CD4-positive, alpha-beta memory T cell (primary cell): ENCODE results near the gene PRRT1. TPM values are rescaled to one million over a fixed set of nuclear protein-coding genes. Genes with fewer than 3 reads are reported as not detected.

Experiments used
- CTCF ChIA-PET: fragments of 350-600 bp; sonication (Branson Sonifier 250); formaldehyde crosslinking; loops from one replicate; lab custom pipeline; 2021; ENCODE audit warnings: inconsistent platforms; ENCODE audit not compliant: partially characterized antibody; lab: Charles Lee
- POLR2A ChIA-PET: fragments of 350-600 bp; sonication (Branson Sonifier 250); formaldehyde crosslinking; loops from one replicate; lab custom pipeline; 2021; ENCODE audit not compliant: partially characterized antibody; lab: Charles Lee
- DNase-seq, 5 donors: peaks; one replicate each; pipeline versions ENCODE4 v3.0.0 to v3.0.0-alpha.2; 2020 to 2022; ENCODE audit warnings: mixed read lengths in 1 of 5
- H3K27ac ChIP-seq: one replicate; pipeline ENCODE4 v1.7.0; 2013; ENCODE audit warnings: low read depth, low read length
- H3K27me3 ChIP-seq: 2 replicates; pipeline ENCODE4 v1.7.0; 2013; ENCODE audit warnings: mild to moderate bottlenecking, low read length, moderate library complexity; ENCODE audit not compliant: insufficient read depth
- H3K36me3 ChIP-seq: 2 replicates; pipeline ENCODE4 v1.7.0; 2013; ENCODE audit warnings: mild to moderate bottlenecking, low read length, moderate library complexity; ENCODE audit not compliant: insufficient read depth
- H3K4me1 ChIP-seq: 2 replicates; pipeline ENCODE4 v1.7.0; 2013; ENCODE audit warnings: mild to moderate bottlenecking, low read length, moderate library complexity; ENCODE audit not compliant: insufficient read depth
- H3K4me3 ChIP-seq, 2 donors: one replicate each; pipeline ENCODE4 v1.7.0; 2013; ENCODE audit warnings: low read length in 2 of 2, mild to moderate bottlenecking in 1 of 2
- H3K9me3 ChIP-seq, 2 donors: one replicate each; pipeline ENCODE4 v1.7.0; 2013; ENCODE audit warnings: low read length in 2 of 2, control low read depth in 1 of 2; ENCODE audit not compliant: control insufficient read depth in 1 of 2
- H3K27ac Mint-ChIP-seq, 7 donors: one replicate each; pipeline ENCODE4 v1.8.0; 2020 to 2021; ENCODE audit warnings: mixed read lengths in 7 of 7, mild to moderate bottlenecking in 6 of 7, inconsistent platforms in 3 of 7, moderate library complexity in 3 of 7
- H3K27me3 Mint-ChIP-seq, 2 donors: one replicate each; pipeline ENCODE4 v1.8.0; 2020 to 2021; ENCODE audit warnings: mixed read lengths in 2 of 2
- H3K36me3 Mint-ChIP-seq, 2 donors: one replicate each; pipeline ENCODE4 v1.8.0; 2020 to 2021; ENCODE audit warnings: mixed read lengths in 2 of 2, inconsistent platforms in 1 of 2, mild to moderate bottlenecking in 1 of 2
- H3K4me1 Mint-ChIP-seq, 4 donors: one replicate each; pipeline ENCODE4 v1.8.0; 2020 to 2021; ENCODE audit warnings: mixed read lengths in 4 of 4, mild to moderate bottlenecking in 1 of 4
- H3K4me3 Mint-ChIP-seq, 8 donors: one replicate each; pipeline ENCODE4 v1.8.0; 2020 to 2021; ENCODE audit warnings: mixed read lengths in 8 of 8, mild to moderate bottlenecking in 7 of 8, moderate library complexity in 6 of 8, inconsistent platforms in 3 of 8
- H3K9me3 Mint-ChIP-seq, 8 donors: one replicate each; pipeline ENCODE4 v1.8.0; 2020 to 2021; ENCODE audit warnings: mixed read lengths in 8 of 8, mild to moderate bottlenecking in 5 of 8, inconsistent platforms in 3 of 8, moderate library complexity in 1 of 8
- intact Hi-C: fragments of 100-400 bp; cut with micrococcal nuclease; formaldehyde crosslinking; loops from one replicate; pipeline ENCODE4 v1.15.1; 2023
- polyA plus RNA-seq, 2 donors: library from polyadenylated mRNA; unstranded; fragments of 300-500 nt; fragmentation: Illumina TruSeq; gene quantifications; one replicate each; pipeline ENCODE4 v1.2.3, GENCODE V29; 2021
- total RNA-seq, 2 experiments: library from RNA; stranded (reverse); gene quantifications; one replicate each; pipeline ENCODE4 v1.2.3, GENCODE V29; 2021

Gene PRRT1
- total and polyA plus RNA-seq, 4 experiments from 2014 or later: 0.60 to 1.9 (median 1.5) TPM; not detected in 1

GRCh38 chr6:32181148-32181702 is 29.5 kb upstream of the PRRT1 start:
- Histone ChIP-seq H3K9me3 (no peaks in the 10 kb centered on the region), H3K4me1 (peaks cover 75% of the 10 kb centered on the region), H3K36me3 (peaks cover 43% of the 10 kb centered on the region), H3K27me3 (no peaks in the 10 kb centered on the region), H3K27ac (no peak overlapping the region), H3K4me3 (no peak overlapping the region)
- no peaks in the 10 kb centered on the region for H3K27me3 Mint-ChIP-seq
- H3K9me3 Mint-ChIP-seq: no peaks in the 10 kb centered on the region
- no peak for DNase-seq
- CTCF ChIA-PET: interaction anchor here (1.2 to 2.7 kb wide), 2 partner anchors 9 to 12 kb away, joined by 3 to 18 read pairs; partner anchors contain the start of gene PBX2
- intact Hi-C loops: no loop called here
- peak overlapping the region in 5 of 7 donors; percentile 42 to 81 (median 78) for H3K27ac Mint-ChIP-seq
- H3K36me3 Mint-ChIP-seq: peaks cover 19 to 46% of the 10 kb centered on the region in 2 donors
- no peak overlapping the region for H3K4me3 Mint-ChIP-seq
- POLR2A ChIA-PET: interaction anchor here (1.7 to 8.4 kb wide), 2 partner anchors 10 to 52 kb away, joined by 5 to 408 read pairs; partner anchors contain the start of genes FKBPL, GPSM3 and PBX2
- H3K4me1 Mint-ChIP-seq: peaks cover 35 to 63% (median 48%) of the 10 kb centered on the region in 4 donors

GRCh38 chr6:32179766-32180405 is 28.1 kb upstream of the PRRT1 start:
- Mint-ChIP-seq H3K27ac (peak overlapping the region; percentile 79 to 100 (median 98)), H3K9me3 (no peaks in the 10 kb centered on the region), H3K4me3 (peak overlapping the region in 7 of 8 donors; percentile 21 to 99 (median 47)), H3K4me1 (peaks cover 33 to 65% (median 48%) of the 10 kb centered on the region in 4 donors), H3K36me3 (peaks cover 10 to 40% of the 10 kb centered on the region in 2 donors), H3K27me3 (no peaks in the 10 kb centered on the region)
- CTCF ChIA-PET: interaction anchor here (0.6 to 2.7 kb wide), 7 partner anchors 10 to 1129 kb away, joined by 3 to 18 read pairs (median 5); partner anchors contain the start of genes GPSM3 and PBX2
- no peaks in the 10 kb centered on the region for H3K9me3 ChIP-seq
- peaks cover 38% of the 10 kb centered on the region for H3K36me3 ChIP-seq
- H3K4me1 ChIP-seq: peaks cover 76% of the 10 kb centered on the region
- H3K27me3 ChIP-seq: no peaks in the 10 kb centered on the region
- peak overlapping the region; percentile 91 for H3K27ac ChIP-seq
- peak in 1 of 5 donors; percentile 31 for DNase-seq
- intact Hi-C loops: loop anchor here (5.0 kb wide), 2 partner anchors 283 to 792 kb away; partner anchors contain the start of gene EHMT2
- H3K4me3 ChIP-seq: no peak overlapping the region
- POLR2A ChIA-PET: interaction anchor here (0.5 to 8.4 kb wide), 4 partner anchors 11 to 792 kb away, joined by 3 to 408 read pairs (median 4); partner anchors contain the start of genes ATF6B, GPSM3 and PBX2

GRCh38 chr6:32178547-32179440 is 27.1 kb upstream of the PRRT1 start:
- ChIA-PET CTCF (interaction anchor here (1.1 to 2.7 kb wide), 7 partner anchors 9 to 60 kb away, joined by 3 to 18 read pairs (median 3); partner anchors contain the start of genes ATF6B, GPSM3 and PBX2), POLR2A (interaction anchor here (0.6 to 8.4 kb wide), 6 partner anchors 13 to 793 kb away, joined by 3 to 408 read pairs (median 4); partner anchors contain the start of genes ATF6B, FKBPL, GPSM3 and PBX2)
- peak overlapping the region; percentile 91 for H3K27ac ChIP-seq
- peaks cover 32% of the 10 kb centered on the region for H3K36me3 ChIP-seq
- H3K4me1 ChIP-seq: peaks cover 79% of the 10 kb centered on the region
- H3K27me3 Mint-ChIP-seq: no peaks in the 10 kb centered on the region
- peak overlapping the region; percentile 97 to 100 (median 99) for H3K27ac Mint-ChIP-seq
- peaks cover 42 to 76% (median 59%) of the 10 kb centered on the region in 4 donors for H3K4me1 Mint-ChIP-seq
- no peaks in the 10 kb centered on the region for H3K9me3 Mint-ChIP-seq
- H3K27me3 ChIP-seq: no peaks in the 10 kb centered on the region
- peaks cover 10 to 37% of the 10 kb centered on the region in 2 donors for H3K36me3 Mint-ChIP-seq
- peak in 1 of 5 donors; percentile 24 for DNase-seq
- peak overlapping the region; percentile 92 to 100 (median 96) for H3K4me3 Mint-ChIP-seq
- H3K4me3 ChIP-seq: peak overlapping the region; percentile 64 to 74
- H3K9me3 ChIP-seq: no peaks in the 10 kb centered on the region
- intact Hi-C loops: loop anchor here (1.0 to 5.0 kb wide), 5 partner anchors 12 to 794 kb away; partner anchors contain the start of genes ATF6B, EHMT2 and PBX2

GRCh38 chr6:32177788-32178546 is 26.2 kb upstream of the PRRT1 start, which contains the start of gene RNF5:
RNF5 (plus strand) TSS chr6:32178405; CDS start chr6:32178512, 107 bp downstream.
- H3K36me3 ChIP-seq: peaks cover 24% of the 10 kb centered on the region
- H3K4me3 ChIP-seq: peak within 1 kb of the TSS; percentile 74 to 87
- H3K9me3 Mint-ChIP-seq: no peaks in the 10 kb centered on the region
- H3K4me1 Mint-ChIP-seq: peaks cover 50 to 84% (median 66%) of the 10 kb centered on the region in 4 donors
- peak; percentile 96 to 99 (median 98) for DNase-seq
- H3K4me3 Mint-ChIP-seq: peak within 1 kb of the TSS; percentile 92 to 100 (median 96)
- POLR2A ChIA-PET: interaction anchor here (0.6 to 8.4 kb wide), 16 partner anchors 10 to 793 kb away, joined by 3 to 408 read pairs (median 4); partner anchors contain the start of genes ATF6B, EGFL8, EHMT2 and FKBPL
- peak within 1 kb of the TSS; percentile 97 to 100 (median 99) for H3K27ac Mint-ChIP-seq
- no peaks in the 10 kb centered on the region for H3K27me3 Mint-ChIP-seq
- CTCF ChIA-PET: interaction anchor here (0.5 to 1.6 kb wide), 4 partner anchors 10 to 59 kb away, joined by 3 to 5 read pairs (median 4); partner anchors contain the start of gene GPSM3
- H3K4me1 ChIP-seq: peaks cover 79% of the 10 kb centered on the region
- H3K27ac ChIP-seq: peak within 1 kb of the TSS; percentile 91
- H3K27me3 ChIP-seq: no peaks in the 10 kb centered on the region
- H3K9me3 ChIP-seq: no peaks in the 10 kb centered on the region
- intact Hi-C loops: loop anchor here (1.0 to 5.0 kb wide), 6 partner anchors 12 to 794 kb away; partner anchors contain the start of genes ATF6B, EHMT2, GPANK1 and PBX2
- H3K36me3 Mint-ChIP-seq: peaks cover 10 to 31% of the 10 kb centered on the region in 2 donors

GRCh38 chr6:32177183-32177787 is 25.5 kb upstream of the PRRT1 start:
- intact Hi-C loops: loop anchor here (2.0 to 5.0 kb wide), 3 partner anchors 280 to 795 kb away; partner anchors contain the start of genes EHMT2 and GPANK1
- peaks cover 55 to 85% (median 71%) of the 10 kb centered on the region in 4 donors for H3K4me1 Mint-ChIP-seq
- Histone ChIP-seq H3K27me3 (no peaks in the 10 kb centered on the region), H3K27ac (peak overlapping the region; percentile 91), H3K36me3 (peaks cover 17% of the 10 kb centered on the region), H3K4me1 (peaks cover 78% of the 10 kb centered on the region), H3K4me3 (peak overlapping the region; percentile 74 to 87), H3K9me3 (no peaks in the 10 kb centered on the region)
- H3K27me3 Mint-ChIP-seq: no peaks in the 10 kb centered on the region
- no peak for DNase-seq
- no peaks in the 10 kb centered on the region for H3K9me3 Mint-ChIP-seq
- ChIA-PET CTCF (interaction anchor here (0.5 to 1.3 kb wide), 3 partner anchors 10 to 59 kb away, joined by 3 to 5 read pairs (median 3); no protein-coding TSS in a partner anchor), POLR2A (interaction anchor here (0.7 to 8.4 kb wide), 14 partner anchors 10 to 794 kb away, joined by 3 to 408 read pairs (median 4); partner anchors contain the start of genes ATF6B, EGFL8, EHMT2 and FKBPL)
- H3K4me3 Mint-ChIP-seq: peak overlapping the region; percentile 92 to 100 (median 96)
- peak overlapping the region; percentile 97 to 100 (median 99) for H3K27ac Mint-ChIP-seq
- H3K36me3 Mint-ChIP-seq: peaks cover 10 to 26% of the 10 kb centered on the region in 2 donors
